ENCODE results near the gene GPR37L1. TPM values are rescaled to one million over a fixed set of nuclear protein-coding genes. Genes with fewer than 3 reads are reported as not detected.

GPR37L1 gene
- total RNA-seq, 2 donors from 2014 or later, result not detected

DNA sequence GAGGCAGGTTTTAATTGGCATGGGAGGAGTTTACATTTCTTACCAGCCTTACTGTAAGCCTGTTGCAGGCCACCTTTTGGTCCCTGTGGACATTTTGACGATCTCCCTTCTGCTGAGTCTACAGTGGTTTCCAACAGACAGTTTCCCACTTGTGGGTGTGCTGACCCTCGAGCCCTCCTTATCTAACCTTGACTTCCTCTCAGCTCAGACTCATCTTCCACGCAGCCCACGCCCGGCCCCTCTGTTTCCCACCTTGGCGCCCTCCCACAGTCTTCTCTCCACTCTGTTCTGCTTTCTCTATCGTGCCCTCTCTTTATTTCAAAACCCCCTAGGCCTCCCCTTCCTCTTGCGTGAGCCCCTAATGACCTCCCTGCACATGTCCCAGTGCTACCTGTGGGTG lies 27.9 kb downstream of the GPR37L1 start:
- peaks cover 88% of the 10 kb centered on the region for H3K36me3 Mint-ChIP-seq (ENCODE audit: low read depth)
- H3K9me3 Mint-ChIP-seq, result no peaks in the 10 kb centered on the region
- ATAC-seq (replicated peaks), result no peak
- H3K27ac Mint-ChIP-seq, result no peak overlapping the region
- no peaks in the 10 kb centered on the region for H3K27me3 Mint-ChIP-seq
- no peak overlapping the region for H3K4me3 Mint-ChIP-seq
- peaks cover 28% of the 10 kb centered on the region for H3K4me1 Mint-ChIP-seq

DNA sequence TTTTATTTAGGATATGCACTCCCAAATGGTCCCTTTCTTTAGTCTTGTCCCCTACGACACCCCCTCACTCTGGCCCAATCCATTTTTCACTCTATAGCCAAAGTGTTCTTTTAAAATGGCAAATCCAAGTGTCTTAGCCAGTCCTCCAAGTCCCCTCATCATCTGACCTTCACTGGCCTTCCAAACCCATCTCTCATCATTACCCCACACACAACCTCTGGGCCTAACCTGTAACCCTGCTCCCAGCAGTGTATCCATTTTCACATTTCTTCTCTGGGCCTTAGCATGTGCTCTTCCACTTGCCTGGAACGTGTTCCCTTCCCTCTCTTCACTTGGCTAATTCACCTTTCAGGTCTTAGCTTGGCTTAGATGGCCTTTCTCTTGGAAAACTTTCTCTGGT lies 28.3 kb downstream of the GPR37L1 start:
- ATAC-seq (replicated peaks), result no peak
- Mint-ChIP-seq H3K9me3 (no peaks in the 10 kb centered on the region), H3K27me3 (no peaks in the 10 kb centered on the region), H3K27ac (no peak overlapping the region), H3K4me3 (no peak overlapping the region), H3K4me1 (peaks cover 33% of the 10 kb centered on the region), H3K36me3 (ENCODE audit: low read depth) (peaks cover 92% of the 10 kb centered on the region)

GRCh38 chr1:202152399-202152798 lies 29.7 kb downstream of the GPR37L1 start:
- Mint-ChIP-seq H3K27me3 (no peaks in the 10 kb centered on the region), H3K4me3 (no peak overlapping the region), H3K27ac (no peak overlapping the region), H3K4me1 (peaks cover 37% of the 10 kb centered on the region), H3K36me3 (ENCODE audit: low read depth) (peaks cover 100% of the 10 kb centered on the region), H3K9me3 (no peaks in the 10 kb centered on the region)
- no peak for ATAC-seq (replicated peaks)

GRCh38 chr1:202153284-202153683 lies 30.6 kb downstream of the GPR37L1 start:
- no peak overlapping the region for H3K4me3 Mint-ChIP-seq
- no peak for ATAC-seq (replicated peaks)
- no peaks in the 10 kb centered on the region for H3K27me3 Mint-ChIP-seq
- H3K4me1 Mint-ChIP-seq, result peaks cover 37% of the 10 kb centered on the region
- H3K36me3 Mint-ChIP-seq (ENCODE audit: low read depth), result peaks cover 100% of the 10 kb centered on the region
- H3K9me3 Mint-ChIP-seq, result no peaks in the 10 kb centered on the region
- H3K27ac Mint-ChIP-seq, result peak overlapping the region; percentile 83

- Mint-ChIP-seq H3K27ac (peak overlapping the region; percentile 82), H3K4me1 (peaks cover 38% of the 10 kb centered on the region)
Measured at GRCh38 chr1:202154148-202154765, 31.5 kb downstream of the GPR37L1 start.

DNA sequence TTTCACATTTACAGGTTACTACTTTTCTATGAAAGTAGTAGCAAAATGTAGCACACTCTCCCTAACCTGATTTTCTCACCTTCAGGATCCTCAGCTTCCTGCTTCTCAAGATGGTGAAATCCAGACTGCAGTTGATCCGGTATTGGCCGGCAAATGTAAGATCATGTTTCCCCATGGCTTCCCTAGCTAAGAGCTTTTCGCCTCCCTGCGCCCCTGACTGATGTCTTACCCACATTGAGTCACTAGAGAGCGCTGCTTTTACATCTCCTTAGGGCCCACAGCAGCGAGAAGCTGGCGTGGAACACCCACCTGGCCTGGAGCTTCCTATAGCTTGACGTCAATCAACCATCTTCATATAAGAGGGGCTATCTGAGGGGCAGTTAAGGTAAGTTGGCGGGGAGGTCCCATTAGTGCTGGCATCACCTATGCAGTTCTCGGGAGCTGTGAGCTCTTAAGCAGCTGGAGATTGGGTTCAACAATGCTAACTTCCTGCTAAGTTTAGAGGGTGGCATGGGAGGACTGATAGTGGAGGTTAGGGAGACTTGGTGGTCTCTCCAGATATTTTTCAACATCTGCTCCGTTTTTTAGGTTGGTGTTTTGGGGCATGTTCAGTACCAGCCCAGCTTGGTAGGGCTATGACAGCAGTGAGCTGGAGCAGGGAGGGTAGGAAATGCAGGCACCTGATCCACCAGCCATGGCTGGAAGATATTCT lies 32.2 kb downstream of the GPR37L1 start:
- Mint-ChIP-seq H3K4me3 (peak overlapping the region; percentile 100), H3K27me3 (no peaks in the 10 kb centered on the region), H3K36me3 (ENCODE audit: low read depth) (peaks cover 100% of the 10 kb centered on the region), H3K9me3 (no peaks in the 10 kb centered on the region), H3K27ac (peak overlapping the region; percentile 82), H3K4me1 (peaks cover 37% of the 10 kb centered on the region)
- peak; percentile 33 for ATAC-seq (replicated peaks)

More at GRCh38 chr1:202154148-202154765, 31.5 kb downstream of the GPR37L1 start:
- Mint-ChIP-seq H3K27me3 (no peaks in the 10 kb centered on the region), H3K36me3 (ENCODE audit: low read depth) (peaks cover 100% of the 10 kb centered on the region), H3K9me3 (no peaks in the 10 kb centered on the region), H3K4me3 (peak overlapping the region; percentile 100)
- no peak for ATAC-seq (replicated peaks)

DNA sequence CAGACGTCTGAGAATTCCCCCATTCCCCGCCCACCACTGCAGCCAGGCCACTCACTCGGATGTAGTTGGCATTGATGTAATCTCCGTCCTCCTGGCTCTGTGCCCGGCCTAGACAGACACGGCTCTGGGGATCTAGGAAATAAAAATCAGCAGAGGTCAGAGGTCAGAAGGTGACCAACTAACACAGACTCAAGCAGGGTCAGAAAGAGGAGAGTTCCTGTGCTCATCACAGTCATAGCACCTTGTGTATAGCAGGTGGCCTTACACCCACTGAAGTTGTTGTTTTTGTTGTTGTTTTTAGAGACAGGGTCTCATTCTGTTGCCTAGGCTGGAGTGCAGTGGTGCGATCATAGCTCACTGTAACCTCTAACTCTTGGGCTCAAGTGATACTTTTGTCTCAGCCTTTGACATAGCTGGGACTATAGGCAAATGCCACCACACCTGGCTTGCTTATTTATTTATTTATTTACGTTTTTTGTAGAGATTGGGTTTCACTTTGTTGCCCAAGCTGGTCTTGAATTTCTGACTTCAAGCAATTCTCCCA lies 32.8 kb downstream of the GPR37L1 start:
- Mint-ChIP-seq H3K27ac (peak overlapping the region; percentile 82), H3K27me3 (no peaks in the 10 kb centered on the region), H3K4me3 (peak overlapping the region; percentile 100), H3K36me3 (ENCODE audit: low read depth) (peaks cover 100% of the 10 kb centered on the region), H3K4me1 (peaks cover 36% of the 10 kb centered on the region), H3K9me3 (no peaks in the 10 kb centered on the region)
- ATAC-seq (replicated peaks), result no peak

- peak overlapping the region; percentile 100 for H3K27ac Mint-ChIP-seq
- H3K9me3 Mint-ChIP-seq, result no peaks in the 10 kb centered on the region
- peak overlapping the region; percentile 100 for H3K4me3 Mint-ChIP-seq
- no peaks in the 10 kb centered on the region for H3K27me3 Mint-ChIP-seq
- ATAC-seq (replicated peaks), result no peak
- peaks cover 28% of the 10 kb centered on the region for H3K4me1 Mint-ChIP-seq
- peaks cover 96% of the 10 kb centered on the region for H3K36me3 Mint-ChIP-seq (ENCODE audit: low read depth)
Measured at GRCh38 chr1:202156590-202156989, 33.9 kb downstream of the GPR37L1 start.

DNA sequence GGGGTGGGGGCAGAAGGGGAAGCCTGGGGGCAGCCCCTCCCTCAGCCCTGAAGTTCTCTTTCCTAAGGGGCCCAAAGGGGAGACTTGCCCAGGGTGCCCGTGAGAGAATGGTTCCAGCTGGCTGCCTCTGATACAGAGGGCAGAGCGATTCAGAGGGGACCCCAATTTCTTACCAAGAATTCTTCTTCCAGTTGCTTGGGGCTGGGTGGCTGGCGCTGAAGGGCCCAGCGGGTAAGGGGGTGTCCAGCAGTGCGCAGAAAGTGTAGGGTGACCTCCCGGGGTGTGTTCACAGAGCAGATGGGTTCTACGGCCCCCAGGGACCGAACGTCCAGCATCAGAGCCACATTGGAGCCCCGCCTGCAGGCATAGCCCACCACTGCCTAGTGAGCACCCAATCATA lies 35.2 kb downstream of the GPR37L1 start:
- Mint-ChIP-seq H3K4me1 (peaks cover 34% of the 10 kb centered on the region), H3K27ac (peak overlapping the region; percentile 100), H3K27me3 (no peaks in the 10 kb centered on the region), H3K4me3 (peak overlapping the region; percentile 100), H3K9me3 (no peaks in the 10 kb centered on the region), H3K36me3 (ENCODE audit: low read depth) (peaks cover 82% of the 10 kb centered on the region)
- ATAC-seq (replicated peaks), result no peak

DNA sequence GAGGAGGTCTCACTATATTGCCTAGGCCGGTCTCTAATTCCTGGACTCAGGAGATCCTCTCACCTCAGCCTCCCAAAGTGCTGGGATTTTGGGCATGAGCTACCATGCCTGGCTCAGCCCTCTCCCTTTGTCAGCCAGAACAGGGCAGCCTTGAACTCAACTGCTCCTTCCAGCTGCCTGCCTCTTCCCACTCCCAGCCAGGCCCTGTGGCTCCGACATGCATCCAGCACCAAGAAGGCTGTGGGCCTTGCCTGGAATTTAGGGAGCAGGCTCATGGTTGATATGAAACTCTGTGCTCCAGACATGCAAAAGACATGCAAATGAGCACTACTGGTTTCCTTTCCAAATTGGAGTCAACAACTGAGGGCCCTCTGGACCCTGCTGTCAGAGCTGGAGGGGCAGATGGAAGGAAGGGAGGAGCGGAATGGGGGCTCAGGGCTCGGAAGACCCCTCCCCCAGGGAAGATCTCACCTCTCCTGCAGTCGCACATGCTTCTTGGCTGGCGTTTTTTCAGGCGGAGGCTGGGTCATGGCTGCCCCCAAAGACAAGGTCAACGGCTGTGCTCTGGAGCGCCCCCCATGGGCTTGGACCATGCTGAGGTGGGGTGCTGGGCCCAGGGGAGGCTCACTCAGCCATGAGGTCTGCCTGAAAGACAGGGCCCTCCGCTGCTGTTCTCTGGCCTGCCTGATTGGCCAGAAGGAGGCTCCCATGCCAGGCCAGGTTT lies 36.3 kb downstream of the GPR37L1 start:
- Mint-ChIP-seq H3K27me3 (no peaks in the 10 kb centered on the region), H3K4me1 (peaks cover 37% of the 10 kb centered on the region), H3K36me3 (ENCODE audit: low read depth) (peaks cover 72% of the 10 kb centered on the region), H3K9me3 (no peaks in the 10 kb centered on the region), H3K4me3 (peak overlapping the region; percentile 100), H3K27ac (peak overlapping the region; percentile 100)
- ATAC-seq (replicated peaks), result peak; percentile 15

GRCh38 chr1:202159534-202160371 lies 37.0 kb downstream of the GPR37L1 start:
- peak overlapping the region; percentile 100 for H3K4me3 Mint-ChIP-seq
- no peaks in the 10 kb centered on the region for H3K27me3 Mint-ChIP-seq
- ATAC-seq (replicated peaks), result peak; percentile 52
- peaks cover 41% of the 10 kb centered on the region for H3K4me1 Mint-ChIP-seq
- no peaks in the 10 kb centered on the region for H3K9me3 Mint-ChIP-seq
- H3K27ac Mint-ChIP-seq, result peak overlapping the region; percentile 100
- H3K36me3 Mint-ChIP-seq (ENCODE audit: low read depth), result peaks cover 64% of the 10 kb centered on the region

- Mint-ChIP-seq H3K36me3 (ENCODE audit: low read depth) (peaks cover 57% of the 10 kb centered on the region), H3K9me3 (no peaks in the 10 kb centered on the region), H3K4me1 (peaks cover 36% of the 10 kb centered on the region), H3K27ac (peak within 1 kb of the TSS; percentile 100), H3K4me3 (peak within 1 kb of the TSS; percentile 100), H3K27me3 (no peaks in the 10 kb centered on the region)
- peak; percentile 57 for ATAC-seq (replicated peaks)
Measured at GRCh38 chr1:202160377-202160940, 37.7 kb downstream of the GPR37L1 start, which contains the start of gene PTPN7. TSS of gene PTPN7 (minus strand) at chr1:202160602. CDS start at chr1:202159402, 1,200 bp downstream.

DNA sequence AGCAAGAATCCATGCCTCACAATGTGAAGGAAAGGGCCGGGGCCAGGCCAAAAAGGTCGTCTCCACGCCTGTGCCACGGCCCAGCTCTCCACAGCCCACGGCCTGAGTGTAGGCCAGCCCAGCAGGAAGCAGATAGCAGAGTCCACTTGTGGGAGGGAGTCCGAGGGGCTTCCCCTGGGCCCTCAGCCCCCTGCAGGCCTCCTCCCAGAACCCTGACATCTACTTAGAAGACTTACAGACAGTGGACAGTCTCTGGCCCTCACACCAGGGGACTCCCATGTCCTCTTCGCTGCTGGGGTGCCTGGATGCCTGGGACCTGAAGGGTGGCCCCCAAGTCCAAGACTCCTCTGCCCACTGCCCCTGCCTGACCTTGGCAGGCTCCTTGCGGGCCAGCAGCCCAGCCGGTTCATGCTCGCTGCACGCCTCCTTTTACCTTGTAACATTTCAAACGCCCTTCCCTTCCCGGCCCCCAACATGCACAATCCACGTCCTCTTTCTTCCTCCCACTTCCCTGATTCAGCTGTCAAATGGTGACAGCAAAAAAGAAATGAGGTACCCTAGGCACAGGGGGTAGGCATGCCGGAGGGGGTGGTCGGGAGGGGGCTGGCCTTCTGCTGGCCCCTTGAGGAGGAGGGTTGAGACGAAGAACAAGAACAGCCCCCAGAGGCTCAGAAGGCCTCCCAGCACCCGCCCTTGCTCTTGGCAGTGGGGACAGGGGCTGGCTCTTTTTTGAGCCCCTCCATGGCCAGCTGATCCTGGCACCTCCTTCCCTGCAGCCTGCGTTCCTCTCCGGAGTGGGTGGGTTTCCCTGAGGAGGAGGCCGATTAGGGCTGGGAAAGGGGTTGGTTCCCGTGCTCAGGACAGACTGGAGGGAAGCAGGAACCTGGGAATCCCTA lies 38.7 kb downstream of the GPR37L1 start:
- no peaks in the 10 kb centered on the region for H3K9me3 Mint-ChIP-seq
- no peaks in the 10 kb centered on the region for H3K27me3 Mint-ChIP-seq
- peak overlapping the region; percentile 100 for H3K27ac Mint-ChIP-seq
- H3K4me1 Mint-ChIP-seq, result peaks cover 27% of the 10 kb centered on the region
- peak overlapping the region; percentile 100 for H3K4me3 Mint-ChIP-seq
- H3K36me3 Mint-ChIP-seq (ENCODE audit: low read depth), result peaks cover 48% of the 10 kb centered on the region
- ATAC-seq (replicated peaks), result no peak
